HG03097 (cell line): ENCODE data around the gene NUAK1.

Experiments used
- ATAC-seq: cut with Tn5 transposase; IDR thresholded peaks from one replicate; pipeline ENCODE4 v1.9.1; 2021; ENCODE audit not compliant: unreplicated experiment, low FRiP score

NUAK1 gene

GRCh38 chr12:106138633-106139421 is at the start of gene NUAK1:
TSS of gene NUAK1 (minus strand) at chr12:106138954. CDS start at chr12:106138653, 301 bp downstream.
- no peak for ATAC-seq

GRCh38 chr12:106188256-106188655 is 49.5 kb upstream of the NUAK1 start:
- ATAC-seq, result no peak

DNA sequence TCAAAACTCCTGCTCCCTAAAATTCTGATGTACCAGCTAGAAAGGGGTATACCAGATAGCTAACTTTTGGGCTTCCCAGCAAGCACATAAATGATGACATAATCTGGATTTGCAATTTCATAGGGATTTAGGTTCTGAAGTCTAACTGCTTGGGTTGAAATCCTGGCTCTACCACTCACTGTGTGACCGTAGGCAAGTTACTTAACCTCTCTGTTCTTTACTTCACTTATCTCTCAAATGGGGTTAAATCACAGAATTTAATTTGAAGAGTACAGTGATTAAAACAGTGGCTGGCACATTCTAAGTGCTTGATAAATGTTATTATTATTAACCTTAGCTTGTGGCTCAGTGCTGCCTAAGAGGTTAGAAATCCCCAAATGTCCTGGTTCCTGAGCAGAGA is 49.1 kb upstream of the NUAK1 start:
- ATAC-seq, result no peak

DNA sequence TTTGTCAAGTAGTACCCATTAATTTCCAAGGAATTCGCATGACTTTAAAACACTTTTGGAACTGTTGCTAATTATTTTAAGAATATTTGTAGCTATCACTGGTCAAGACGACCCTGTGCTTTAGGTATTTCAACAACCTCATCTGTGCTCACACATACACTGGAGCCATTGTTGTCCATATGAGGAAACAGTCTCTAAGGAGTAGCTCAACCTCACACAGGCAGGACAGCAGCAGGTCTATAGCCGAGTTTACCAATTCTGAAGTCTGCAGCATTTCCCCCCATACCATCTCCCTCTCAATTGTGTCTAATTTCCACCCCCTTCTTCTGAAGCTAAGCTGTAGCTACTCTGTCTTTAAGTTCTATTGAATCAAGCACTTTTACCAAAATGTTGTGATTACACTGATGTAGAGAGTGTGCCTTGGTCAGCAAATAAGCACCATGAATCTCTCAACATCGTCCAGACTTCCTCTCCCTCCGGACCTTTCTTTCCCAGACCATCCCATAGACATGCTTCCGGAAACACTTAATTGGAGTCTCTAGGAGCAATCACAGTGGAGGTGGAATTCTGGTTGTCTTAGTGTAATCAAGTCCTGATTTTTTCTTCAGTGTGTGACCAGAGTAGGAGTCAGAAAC is 48.5 kb upstream of the NUAK1 start:
- ATAC-seq, result no peak

DNA sequence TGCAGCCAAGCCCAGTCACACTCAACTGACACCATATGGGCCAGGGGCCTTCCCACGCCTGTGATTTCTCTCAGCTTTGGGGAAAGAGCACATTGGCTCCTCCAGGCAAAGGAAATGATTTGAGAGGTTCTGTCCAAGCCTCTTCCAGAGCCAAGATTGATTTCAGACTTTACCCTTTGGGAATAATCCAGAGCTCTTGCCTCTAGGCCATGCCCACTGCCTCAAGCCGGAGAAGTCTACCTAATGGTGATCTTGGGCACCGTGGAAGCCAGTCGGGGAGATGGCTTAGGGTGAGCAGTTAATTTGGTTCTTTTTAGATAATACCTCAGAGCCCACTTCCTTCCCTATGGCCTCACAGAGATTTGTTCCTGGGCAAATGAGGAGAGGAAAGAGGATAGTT is 45.0 kb upstream of the NUAK1 start:
- ATAC-seq, result no peak

- ATAC-seq, result no peak
Measured at GRCh38 chr12:106181401-106182114, 42.8 kb upstream of the NUAK1 start.

DNA sequence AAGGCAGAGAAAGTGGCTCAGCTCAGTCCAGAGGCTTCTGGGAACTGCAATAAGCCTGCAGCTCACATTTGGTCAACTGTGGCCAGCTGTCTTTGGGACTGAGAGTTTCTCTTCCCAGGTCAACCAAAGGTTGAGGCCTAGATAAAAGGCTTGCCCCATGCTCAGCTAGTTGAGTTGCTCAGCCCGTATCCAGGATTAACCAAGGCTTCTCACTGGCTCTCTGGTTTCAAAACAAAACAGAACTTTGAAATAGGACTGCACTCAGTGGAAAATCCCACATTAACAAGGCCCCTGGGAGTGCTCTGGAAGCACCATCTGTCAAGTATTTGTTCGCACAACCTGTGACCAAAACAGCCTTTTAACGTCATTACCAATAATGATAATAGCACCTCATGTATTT is 40.3 kb upstream of the NUAK1 start:
- ATAC-seq, result no peak

DNA sequence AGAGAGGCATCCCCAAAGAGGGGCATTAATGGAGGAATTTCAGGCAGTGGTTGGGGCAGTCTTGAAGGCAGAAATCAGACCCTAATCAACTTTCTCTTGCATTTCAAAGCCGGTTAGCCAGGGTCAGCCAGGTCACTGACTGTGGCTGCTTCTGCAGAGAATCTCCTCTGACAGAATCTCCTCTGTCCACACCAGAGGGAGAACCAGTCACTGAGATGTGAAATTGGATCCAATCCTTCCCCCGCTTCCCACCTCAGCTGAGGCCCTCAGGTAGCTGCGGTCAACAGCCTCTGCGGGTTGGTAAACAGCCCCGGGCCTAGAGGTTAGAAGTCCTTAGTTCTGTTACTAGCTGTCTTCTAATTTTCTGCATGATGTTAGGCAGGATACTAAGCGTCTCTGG is 39.8 kb upstream of the NUAK1 start:
- no peak for ATAC-seq

DNA sequence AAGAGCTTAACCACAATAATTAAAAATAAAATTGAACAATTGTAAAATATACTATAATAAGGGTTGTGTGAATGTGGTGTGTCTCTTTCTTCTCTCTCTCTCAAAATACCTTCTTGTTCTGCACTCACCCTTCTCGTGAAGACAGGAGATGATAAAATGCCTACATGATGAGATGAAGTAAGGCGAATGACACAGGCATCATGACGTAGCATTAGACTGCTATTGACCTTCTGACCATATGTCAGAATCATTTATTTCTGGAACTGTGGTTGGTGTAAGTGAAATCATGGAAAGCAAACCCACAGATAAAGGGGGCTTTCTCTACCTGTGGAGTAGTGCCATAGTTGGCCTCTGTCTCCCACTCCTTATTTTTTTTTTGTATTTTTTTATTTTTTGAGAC is 37.8 kb upstream of the NUAK1 start:
- ATAC-seq, result no peak

DNA sequence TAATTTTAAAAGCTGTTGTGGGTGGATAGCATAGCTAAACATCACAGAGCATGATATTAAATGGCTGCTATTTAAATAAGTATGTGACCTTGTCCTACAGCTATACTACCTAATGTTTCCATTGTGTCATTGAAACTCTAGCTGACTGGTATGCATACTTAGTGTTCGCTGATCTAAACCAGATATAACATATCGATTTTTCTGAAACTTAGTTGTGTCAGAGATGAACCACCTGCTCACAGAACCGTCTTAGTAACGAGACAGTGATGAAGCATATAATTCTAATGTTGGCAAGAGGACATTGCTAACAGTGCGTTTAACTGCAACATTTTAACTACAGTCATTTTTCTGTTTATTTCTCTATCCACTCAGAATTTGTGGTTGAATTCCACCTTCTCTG is 36.1 kb upstream of the NUAK1 start:
- no peak for ATAC-seq

GRCh38 chr12:106173442-106173841 is 34.7 kb upstream of the NUAK1 start:
- no peak for ATAC-seq

- ATAC-seq, result no peak
Measured at GRCh38 chr12:106171117-106171750, 32.5 kb upstream of the NUAK1 start.

DNA sequence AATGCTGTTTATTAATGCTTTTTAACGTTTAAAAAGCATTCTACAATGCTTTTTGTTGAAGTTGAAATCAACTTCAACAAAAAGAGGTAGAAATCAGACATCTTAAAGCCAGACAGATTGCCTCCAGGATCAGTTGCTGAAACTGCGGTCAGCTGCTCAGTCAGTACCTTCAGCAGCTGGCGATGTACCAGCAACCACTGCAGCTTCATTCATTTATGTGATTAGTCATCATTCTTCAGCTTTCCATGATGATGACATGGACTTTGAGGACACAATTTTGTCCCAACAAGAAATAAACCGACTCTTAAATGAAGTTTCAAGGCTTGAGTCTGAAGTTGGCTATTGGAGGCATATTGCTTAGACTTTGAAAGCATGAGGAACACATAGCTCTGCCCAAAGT is 31.5 kb upstream of the NUAK1 start:
- no peak for ATAC-seq

- no peak for ATAC-seq
Measured at GRCh38 chr12:106163712-106164111, 25.0 kb upstream of the NUAK1 start.

GRCh38 chr12:106161491-106161890 is 22.7 kb upstream of the NUAK1 start:
- ATAC-seq, result no peak

- ATAC-seq, result no peak
Measured at GRCh38 chr12:106160915-106161314, 22.2 kb upstream of the NUAK1 start.

DNA sequence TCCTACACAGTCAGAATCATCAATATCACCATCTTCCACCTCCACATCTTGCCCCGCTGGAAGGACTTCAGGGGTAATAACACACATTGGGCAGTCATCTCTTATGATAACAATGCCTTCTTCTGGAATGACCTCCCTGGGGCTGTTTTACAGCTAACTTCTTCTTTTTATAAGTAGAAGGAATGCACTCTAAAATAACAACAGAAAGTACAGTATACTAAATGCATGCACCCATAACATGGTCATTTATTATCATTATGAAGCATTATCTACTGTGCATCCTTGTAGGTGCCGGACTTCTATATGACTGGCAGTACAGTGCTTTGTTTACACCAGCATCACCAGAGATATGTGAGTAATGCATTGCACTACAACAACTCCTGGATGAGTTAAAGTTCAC is 19.0 kb upstream of the NUAK1 start:
- ATAC-seq, result no peak

DNA sequence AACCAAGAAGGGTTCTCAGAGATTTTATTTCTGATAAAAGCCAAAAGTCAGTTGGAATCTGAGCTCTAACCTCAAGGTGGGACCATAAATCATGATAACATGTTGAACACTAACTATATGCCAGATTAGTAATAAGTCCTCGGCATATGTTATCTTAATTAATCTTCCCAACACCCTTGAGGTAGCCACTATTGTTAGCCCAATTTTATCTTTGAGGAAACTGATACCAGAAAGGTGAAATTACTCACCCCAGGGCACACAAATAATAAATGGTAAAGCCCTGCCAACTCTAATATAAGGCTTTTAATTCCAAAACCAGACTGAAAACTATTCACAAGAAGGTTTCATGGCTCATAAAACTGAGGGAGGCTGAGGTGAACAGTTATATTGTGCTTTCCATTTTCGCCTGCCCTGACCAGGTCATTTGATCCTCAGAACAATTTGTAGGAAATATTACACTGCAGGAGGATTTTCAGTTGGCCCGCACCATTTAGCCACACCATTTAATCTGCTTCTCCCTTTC is 16.1 kb upstream of the NUAK1 start:
- ATAC-seq, result no peak

- no peak for ATAC-seq
Measured at GRCh38 chr12:106152334-106152733, 13.6 kb upstream of the NUAK1 start.

DNA sequence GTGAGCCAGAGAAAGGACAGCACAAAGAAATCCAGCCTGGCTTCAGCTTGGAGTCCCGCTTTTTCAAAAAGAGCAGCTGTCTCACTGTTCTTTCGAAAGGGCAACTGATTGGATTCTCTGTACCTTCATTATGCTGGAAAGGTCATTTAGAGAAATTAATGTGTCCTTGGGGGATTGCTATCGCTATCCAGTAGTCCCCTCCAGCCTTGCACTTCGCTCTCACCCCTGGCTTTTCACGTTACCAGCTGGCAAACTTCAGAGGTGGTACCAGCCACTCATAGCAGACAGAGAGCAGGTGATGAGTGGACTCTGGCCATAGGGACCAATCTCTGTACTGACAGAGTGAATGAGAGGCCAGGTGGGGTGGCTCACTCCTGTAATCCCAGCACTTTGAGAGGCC is 11.8 kb upstream of the NUAK1 start:
- no peak for ATAC-seq
